H9 (cell line): ENCODE results near the gene DVL3. TPM values are rescaled to one million over a fixed set of nuclear protein-coding genes. Genes with fewer than 3 reads are reported as not detected.
A peak's percentile ranks its signal among the peaks of the same experiment; 100 is the strongest.

ENCODE experiments used
- DNase-seq: peaks from one replicate; pipeline ENCODE4 v3.0.0-alpha.2; 2017
- H2AFZ ChIP-seq: one replicate; pipeline ENCODE4 v1.6.1; 2013; ENCODE audit warnings: mild to moderate bottlenecking, low read length, control low read depth, moderate library complexity
- H2AK5ac ChIP-seq: 2 replicates; pipeline ENCODE4 v1.6.1; 2013; ENCODE audit warnings: low read length, control low read depth, mixed read lengths; ENCODE audit not compliant: insufficient read length
- H2BK120ac ChIP-seq: one replicate; pipeline ENCODE4 v1.6.1; 2013; ENCODE audit warnings: low read depth, mild to moderate bottlenecking, low read length, control low read depth, inconsistent platforms; ENCODE audit not compliant: poor library complexity, severe bottlenecking
- H2BK12ac ChIP-seq: 2 replicates; pipeline ENCODE4 v1.6.1; 2013; ENCODE audit warnings: low read length, control low read depth, mixed read lengths, low read depth; ENCODE audit not compliant: insufficient read length
- H2BK15ac ChIP-seq: 2 replicates; pipeline ENCODE4 v1.6.1; 2013; ENCODE audit warnings: low read depth, low read length, control low read depth
- H2BK20ac ChIP-seq: one replicate; pipeline ENCODE4 v1.6.1; 2013; ENCODE audit warnings: low read depth, mild to moderate bottlenecking, low read length, control low read depth, inconsistent platforms; ENCODE audit not compliant: poor library complexity, severe bottlenecking
- H2BK5ac ChIP-seq: 2 replicates; pipeline ENCODE4 v1.6.1; 2013; ENCODE audit warnings: low read length, control low read depth, mixed read lengths; ENCODE audit not compliant: insufficient read length
- H3K14ac ChIP-seq: 2 replicates; pipeline ENCODE4 v1.6.1; 2013; ENCODE audit warnings: low read length, control low read depth; ENCODE audit not compliant: insufficient read depth
- H3K18ac ChIP-seq: 2 replicates; pipeline ENCODE4 v1.6.1; 2013; ENCODE audit warnings: low read depth, mild to moderate bottlenecking, mixed read lengths, low read length, control low read depth; ENCODE audit not compliant: insufficient read length
- H3K23ac ChIP-seq: 2 replicates; pipeline ENCODE4 v1.6.1; 2013; ENCODE audit warnings: low read length, control low read depth, mixed read lengths, low read depth; ENCODE audit not compliant: insufficient read length
- H3K23me2 ChIP-seq: 2 replicates; pipeline ENCODE4 v1.6.1; 2013; ENCODE audit warnings: low read depth, mild to moderate bottlenecking, mixed read lengths, low read length, control low read depth; ENCODE audit not compliant: insufficient read length, poor library complexity, severe bottlenecking
- H3K27ac ChIP-seq: 2 replicates; pipeline ENCODE4 v1.5.1; 2013; ENCODE audit warnings: low read length, control low read depth, mixed read lengths, low read depth; ENCODE audit not compliant: insufficient read length
- H3K27me3 ChIP-seq: 2 replicates; pipeline ENCODE4 v1.6.1; 2013; ENCODE audit warnings: low read length, control low read depth, inconsistent platforms; ENCODE audit not compliant: insufficient read depth
- H3K4ac ChIP-seq: 2 replicates; pipeline ENCODE4 v1.6.1; 2013; ENCODE audit warnings: low read depth, mild to moderate bottlenecking, control low read depth, inconsistent platforms, low read length, moderate library complexity
- H3K4me1 ChIP-seq: 2 replicates; pipeline ENCODE4 v1.6.1; 2013; ENCODE audit warnings: low read length, control low read depth, inconsistent platforms; ENCODE audit not compliant: insufficient read depth
- H3K4me2 ChIP-seq: 2 replicates; pipeline ENCODE4 v1.6.1; 2013; ENCODE audit warnings: low read length, control low read depth, mixed read lengths; ENCODE audit not compliant: insufficient read length, insufficient read depth
- H3K56ac ChIP-seq: 2 replicates; pipeline ENCODE4 v1.6.1; 2013; ENCODE audit warnings: low read depth, mild to moderate bottlenecking, mixed read lengths, low read length, control low read depth; ENCODE audit not compliant: insufficient read length
- H3K79me1 ChIP-seq: 2 replicates; pipeline ENCODE4 v1.6.1; 2013; ENCODE audit warnings: low read depth, mild to moderate bottlenecking, moderate library complexity, low read length, control low read depth, inconsistent platforms; ENCODE audit not compliant: insufficient read depth, poor library complexity, severe bottlenecking
- H3K79me2 ChIP-seq: 2 replicates; pipeline ENCODE4 v1.6.1; 2013; ENCODE audit warnings: low read length, control low read depth, inconsistent platforms; ENCODE audit not compliant: insufficient read depth
- H3K9ac ChIP-seq: 2 replicates; pipeline ENCODE4 v1.6.1; 2013; ENCODE audit warnings: low read length, control low read depth, mixed read lengths; ENCODE audit not compliant: insufficient read length; ENCODE audit errors: extremely low read depth
- H3K9me3 ChIP-seq: one replicate; pipeline ENCODE4 v1.6.1; 2013; ENCODE audit warnings: low read depth, low read length, inconsistent platforms; ENCODE audit not compliant: control insufficient read depth
- H3T11ph ChIP-seq: one replicate; pipeline ENCODE4 v1.6.1; 2013; ENCODE audit warnings: mild to moderate bottlenecking, low read length, control low read depth, inconsistent platforms
- H4K20me1 ChIP-seq: one replicate; pipeline ENCODE4 v1.6.1; 2013; ENCODE audit not compliant: control insufficient read depth, insufficient read length, insufficient read depth
- H4K5ac ChIP-seq: 2 replicates; pipeline ENCODE4 v1.6.1; 2013; ENCODE audit warnings: low read depth, mild to moderate bottlenecking, mixed read lengths, low read length, control low read depth; ENCODE audit not compliant: insufficient read length
- H4K8ac ChIP-seq: replicated peaks from 2 replicates; pipeline ENCODE4 v1.6.1; 2013; ENCODE audit warnings: low read length, control low read depth, mixed read lengths, low read depth; ENCODE audit not compliant: insufficient read length
- H4K91ac ChIP-seq: 2 replicates; pipeline ENCODE4 v1.6.1; 2013; ENCODE audit warnings: low read depth, mild to moderate bottlenecking, moderate library complexity, mixed read lengths, low read length, control low read depth; ENCODE audit not compliant: insufficient read length
- H3K27ac Mint-ChIP-seq, 3 experiments: 2 replicates in 2 of 3; 3 replicates in 1 of 3; pipeline ENCODE4 v1.8.0; 2020 to 2021; ENCODE audit warnings: mixed read lengths in 3 of 3, mild to moderate bottlenecking in 1 of 3, moderate library complexity in 1 of 3
- H3K27me3 Mint-ChIP-seq: 2 replicates; pipeline ENCODE4 v1.8.0; 2021; ENCODE audit warnings: low read depth, mild to moderate bottlenecking, moderate library complexity, mixed read lengths
- H3K36me3 Mint-ChIP-seq, 3 experiments: 2 replicates in 2 of 3; 3 replicates in 1 of 3; pipeline ENCODE4 v1.8.0; 2020 to 2021; ENCODE audit warnings: low read depth in 3 of 3, mixed read lengths in 3 of 3; ENCODE audit not compliant: insufficient read depth in 1 of 3
- H3K4me1 Mint-ChIP-seq, 2 experiments: 2 replicates each; pipeline ENCODE4 v1.8.0; 2020; ENCODE audit warnings: mixed read lengths in 2 of 2
- H3K4me3 Mint-ChIP-seq, 2 experiments: 2 replicates in 1 of 2; 3 replicates in 1 of 2; pipeline ENCODE4 v1.8.0; 2020 to 2021; ENCODE audit warnings: mild to moderate bottlenecking in 2 of 2, mixed read lengths in 2 of 2, moderate library complexity in 1 of 2
- H3K9me3 Mint-ChIP-seq, 2 experiments: 2 replicates in 1 of 2; 3 replicates in 1 of 2; pipeline ENCODE4 v1.8.0; 2020; ENCODE audit warnings: mild to moderate bottlenecking in 2 of 2, mixed read lengths in 2 of 2, moderate library complexity in 1 of 2
- CTCF ChIP-seq: fragments of 200-600 bp; sonication (generic); conservative IDR thresholded peaks from 3 replicates; pipeline ENCODE4 v1.8.0; 2021; ENCODE audit warnings: antibody characterized with exemption, mild to moderate bottlenecking
- WGBS: extraction: QIAGEN DNeasy Blood & Tissue Kit; methylation state at CpG from one replicate; pipeline ENCODE4 v1.1.7; 2013; ENCODE audit warnings: missing lambda C conversion rate, low lambda C conversion rate, mixed read lengths; ENCODE audit not compliant: insufficient read length; ENCODE audit errors: extremely low coverage; 5-methylcytosine and 5-hydroxymethylcytosine counted together
- total RNA-seq: library from RNA; stranded (reverse); gene quantifications from 2 replicates; pipeline ENCODE4 v1.2.1, GENCODE V29; 2021

Gene DVL3
- total RNA-seq, 1 experiment from 2014 or later, result 64.7 TPM

GRCh38 chr3:184198509-184198908 is 43.3 kb downstream of the DVL3 start:
- Histone ChIP-seq H3K79me1 (no peaks in the 10 kb centered on the region), H3K4me1 (no peaks in the 10 kb centered on the region), H3K23me2 (no peaks in the 10 kb centered on the region), H2AFZ (no peak overlapping the region), H3K4me2 (no peak overlapping the region), H2BK120ac (no peak overlapping the region), H2BK15ac (no peak overlapping the region), H2BK5ac (no peak overlapping the region), H3K18ac (no peak overlapping the region), H3K23ac (no peak overlapping the region), H3K9me3 (no peaks in the 10 kb centered on the region), H3K79me2 (no peaks in the 10 kb centered on the region), H3K27me3 (no peaks in the 10 kb centered on the region), H2BK20ac (no peak overlapping the region), H3K56ac (no peak overlapping the region), H4K20me1 (no peaks in the 10 kb centered on the region), H3K4ac (no peak overlapping the region), H2BK12ac (no peak overlapping the region), H3T11ph (no peak overlapping the region), H4K8ac (no peak overlapping the region), H3K14ac (no peak overlapping the region), H4K91ac (no peak overlapping the region), H4K5ac (no peak overlapping the region), H3K9ac (no peak overlapping the region), H2AK5ac (no peak overlapping the region), H3K27ac (no peak overlapping the region)
- Mint-ChIP-seq H3K27ac (peak overlapping the region in 2 of 3 experiments; percentile 14 to 40; a peak in 1 of 7 replicates), H3K36me3 (peaks cover 5 to 24% (median 11%) of the 10 kb centered on the region in 3 experiments), H3K4me1 (peaks cover 0 to 7% of the 10 kb centered on the region in 2 experiments; a peak in 1 of 4 replicates), H3K9me3 (no peaks in the 10 kb centered on the region), H3K4me3 (no peak overlapping the region), H3K27me3 (no peaks in the 10 kb centered on the region; the same call in 1 of the 2 replicates)
- TF ChIP-seq CTCF, result no peak
- DNase-seq, result no peak
- no CpG with 5 or more reads among the region's 9 CpGs for WGBS
